ENCODE measurements around the gene SPN.

- peak; percentile 33 to 66 (median 54) for TF ChIP-seq CTCF (IDR thresholded peaks at IDR 0.05)
- no peak for TF ChIP-seq POLR2A (IDR thresholded peaks at IDR 0.05)
- TF ChIP-seq EP300 (IDR thresholded peaks at IDR 0.05), result no peak
Measured at GRCh38 chr16:29710227-29711219, 47.5 kb downstream of the SPN start.

Measured in sigmoid colon (tissue), 4 donors.